Measurements from ENCODE around the gene PROSER2. TPM values are rescaled to one million over a fixed set of nuclear protein-coding genes. Genes with fewer than 3 reads are reported as not detected.

Gene PROSER2
- total RNA-seq, 1 experiment from 2014 or later: 10.6 TPM

- Histone ChIP-seq H3K23ac (ENCODE audit: insufficient read length, low read depth, low read length) (no peak overlapping the region), H3K27me3 (ENCODE audit: insufficient read depth, low read length) (no peaks in the 10 kb centered on the region), H2AFZ (ENCODE audit: low read length) (no peak overlapping the region), H3K18ac (ENCODE audit: insufficient read length, low read depth, low read length) (no peak overlapping the region), H3K79me2 (ENCODE audit: insufficient read depth, low read length) (no peaks in the 10 kb centered on the region), H2BK20ac (ENCODE audit: low read depth, low read length, poor library complexity, severe bottlenecking) (no peak overlapping the region), H2BK5ac (ENCODE audit: insufficient read length, low read length) (no peak overlapping the region), H4K91ac (ENCODE audit: insufficient read length, low read depth, low read length) (no peak overlapping the region), H4K5ac (ENCODE audit: insufficient read length, low read depth, low read length) (no peak overlapping the region), H3T11ph (ENCODE audit: low read length) (no peak overlapping the region), H3K23me2 (ENCODE audit: insufficient read length, low read depth, low read length, poor library complexity, severe bottlenecking) (no peaks in the 10 kb centered on the region), H3K9ac (ENCODE audit: extremely low read depth, insufficient read length, low read length) (no peak overlapping the region), H2BK120ac (ENCODE audit: low read depth, low read length, poor library complexity, severe bottlenecking) (no peak overlapping the region), H3K4me2 (ENCODE audit: insufficient read depth, insufficient read length, low read length) (no peak overlapping the region), H3K4ac (ENCODE audit: low read depth, low read length) (no peak overlapping the region), H3K9me3 (ENCODE audit: control insufficient read depth, low read depth, low read length) (no peaks in the 10 kb centered on the region), H3K14ac (ENCODE audit: insufficient read depth, low read length) (no peak overlapping the region), H2BK12ac (ENCODE audit: insufficient read length, low read depth, low read length) (no peak overlapping the region), H3K56ac (ENCODE audit: insufficient read length, low read depth, low read length) (no peak overlapping the region), H3K27ac (ENCODE audit: insufficient read length, low read depth, low read length) (no peak overlapping the region), H3K79me1 (ENCODE audit: insufficient read depth, low read depth, low read length, poor library complexity, severe bottlenecking) (no peaks in the 10 kb centered on the region), H3K4me1 (ENCODE audit: insufficient read depth, low read length) (no peaks in the 10 kb centered on the region), H4K8ac (replicated peaks; ENCODE audit: insufficient read length, low read depth, low read length) (no peak overlapping the region), H4K20me1 (ENCODE audit: control insufficient read depth, insufficient read depth, insufficient read length) (no peaks in the 10 kb centered on the region), H2BK15ac (ENCODE audit: low read depth, low read length) (no peak overlapping the region), H2AK5ac (ENCODE audit: insufficient read length, low read length) (no peak overlapping the region)
- no peak for DNase-seq
- no peak for TF ChIP-seq CTCF (conservative IDR thresholded peaks at IDR 0.05)
- Mint-ChIP-seq H3K9me3 (no peaks in the 10 kb centered on the region; a peak in 1 of 5 replicates), H3K36me3 (ENCODE audit: insufficient read depth in 1 of 3, low read depth in 3 of 3) (no peaks in the 10 kb centered on the region; a peak in 1 of 7 replicates), H3K4me3 (no peak overlapping the region), H3K27ac (no peak overlapping the region; a peak in 1 of 7 replicates), H3K4me1 (peaks cover 13 to 21% of the 10 kb centered on the region in 2 experiments), H3K27me3 (ENCODE audit: low read depth) (no peaks in the 10 kb centered on the region; the same call in 1 of the 2 replicates)
- WGBS (ENCODE audit: extremely low coverage, insufficient read length, low lambda C conversion rate): no CpG with 5 or more reads among the region's 13 CpGs
Measured at GRCh38 chr10:11813855-11814567, 9.1 kb upstream of the PROSER2 start.
